ENCODE measurements around the gene PIAS3.

Gene PIAS3
- total RNA-seq, result 9.9 to 41.4 (median 22.6) reads per million in 9 experiments

- peak within 1 kb of the TSS; percentile 90 to 91 for H3K27ac Mint-ChIP-seq
- ATAC-seq (replicated peaks) (peak; percentile 85), DNase-seq (peak; percentile 66 to 77 (median 71))
- H3K27me3 Mint-ChIP-seq, result no peaks in the 10 kb centered on the region
- H3K9me3 Mint-ChIP-seq, result no peaks in the 10 kb centered on the region
- H3K4me3 Mint-ChIP-seq, result peak within 1 kb of the TSS; percentile 86 to 94
- H3K36me3 Mint-ChIP-seq (ENCODE audit: insufficient read depth), result peaks cover 18% of the 10 kb centered on the region
- H3K4me1 Mint-ChIP-seq (ENCODE audit: low read depth in 2 of 2), result peaks cover 22 to 23% of the 10 kb centered on the region in 2 donors
Measured at GRCh38 chr1:145858901-145859490, at the start of gene PIAS3. TSS of gene PIAS3 (minus strand) at chr1:145859081. CDS start at chr1:145858990, 91 bp downstream.

GRCh38 chr1:145908653-145909052, 49.8 kb upstream of the PIAS3 start:
- no peak overlapping the region for H3K27ac Mint-ChIP-seq
- H3K4me1 Mint-ChIP-seq (ENCODE audit: low read depth in 2 of 2), result peaks cover 5 to 10% of the 10 kb centered on the region in 2 donors
- no peaks in the 10 kb centered on the region for H3K27me3 Mint-ChIP-seq
- peaks cover 15% of the 10 kb centered on the region for H3K36me3 Mint-ChIP-seq (ENCODE audit: insufficient read depth)
- ATAC-seq (replicated peaks) (no peak), DNase-seq (no peak)
- no peaks in the 10 kb centered on the region for H3K9me3 Mint-ChIP-seq
- H3K4me3 Mint-ChIP-seq, result no peak overlapping the region

- H3K27me3 Mint-ChIP-seq, result no peaks in the 10 kb centered on the region
- peak overlapping the region in 1 of 2 donors; percentile 19 for H3K27ac Mint-ChIP-seq
- no peak for ATAC-seq (replicated peaks)
- peaks cover 7% of the 10 kb centered on the region for H3K36me3 Mint-ChIP-seq (ENCODE audit: insufficient read depth)
- H3K9me3 Mint-ChIP-seq, result no peaks in the 10 kb centered on the region
- H3K4me3 Mint-ChIP-seq, result no peak overlapping the region
- peaks cover 5 to 7% of the 10 kb centered on the region in 2 donors for H3K4me1 Mint-ChIP-seq (ENCODE audit: low read depth in 2 of 2)
- DNase-seq, result no peak
Measured at GRCh38 chr1:145906954-145907753, 48.3 kb upstream of the PIAS3 start.

- ATAC-seq (replicated peaks), result no peak
- H3K9me3 Mint-ChIP-seq, result no peaks in the 10 kb centered on the region
- peaks cover 2% of the 10 kb centered on the region for H3K36me3 Mint-ChIP-seq (ENCODE audit: insufficient read depth)
- no peak for DNase-seq
- H3K27ac Mint-ChIP-seq, result no peak overlapping the region
- no peaks in the 10 kb centered on the region for H3K4me1 Mint-ChIP-seq (ENCODE audit: low read depth in 2 of 2)
- H3K4me3 Mint-ChIP-seq, result no peak overlapping the region
- no peaks in the 10 kb centered on the region for H3K27me3 Mint-ChIP-seq
Measured at GRCh38 chr1:145901312-145902021, 42.6 kb upstream of the PIAS3 start.

- Mint-ChIP-seq H3K36me3 (ENCODE audit: insufficient read depth) (peaks cover 2% of the 10 kb centered on the region), H3K27ac (no peak overlapping the region), H3K4me3 (no peak overlapping the region), H3K9me3 (no peaks in the 10 kb centered on the region), H3K27me3 (no peaks in the 10 kb centered on the region), H3K4me1 (ENCODE audit: low read depth in 2 of 2) (no peaks in the 10 kb centered on the region)
- DNase-seq (no peak), ATAC-seq (replicated peaks) (no peak)
Measured at GRCh38 chr1:145898756-145899155, 39.9 kb upstream of the PIAS3 start.

GRCh38 chr1:145897969-145898368, 39.1 kb upstream of the PIAS3 start:
- H3K27ac Mint-ChIP-seq, result no peak overlapping the region
- no peaks in the 10 kb centered on the region for H3K27me3 Mint-ChIP-seq
- peaks cover 2% of the 10 kb centered on the region for H3K36me3 Mint-ChIP-seq (ENCODE audit: insufficient read depth)
- ATAC-seq (replicated peaks), result no peak
- no peaks in the 10 kb centered on the region for H3K4me1 Mint-ChIP-seq (ENCODE audit: low read depth in 2 of 2)
- H3K9me3 Mint-ChIP-seq, result no peaks in the 10 kb centered on the region
- H3K4me3 Mint-ChIP-seq, result no peak overlapping the region
- DNase-seq, result no peak

- Mint-ChIP-seq H3K4me1 (ENCODE audit: low read depth in 2 of 2) (no peaks in the 10 kb centered on the region), H3K27me3 (no peaks in the 10 kb centered on the region), H3K4me3 (no peak overlapping the region), H3K9me3 (no peaks in the 10 kb centered on the region), H3K36me3 (ENCODE audit: insufficient read depth) (peaks cover 2% of the 10 kb centered on the region), H3K27ac (no peak overlapping the region)
- ATAC-seq (replicated peaks) (no peak), DNase-seq (no peak)
Measured at GRCh38 chr1:145895471-145895870, 36.6 kb upstream of the PIAS3 start.

- ATAC-seq (replicated peaks) (no peak), DNase-seq (no peak)
- Mint-ChIP-seq H3K9me3 (no peaks in the 10 kb centered on the region), H3K36me3 (ENCODE audit: insufficient read depth) (peaks cover 2% of the 10 kb centered on the region), H3K4me1 (ENCODE audit: low read depth in 2 of 2) (no peaks in the 10 kb centered on the region), H3K27me3 (no peaks in the 10 kb centered on the region), H3K4me3 (no peak overlapping the region), H3K27ac (no peak overlapping the region)
Measured at GRCh38 chr1:145893306-145894055, 34.6 kb upstream of the PIAS3 start.

GRCh38 chr1:145892486-145893087, 33.7 kb upstream of the PIAS3 start:
- peaks cover 2% of the 10 kb centered on the region for H3K36me3 Mint-ChIP-seq (ENCODE audit: insufficient read depth)
- H3K4me3 Mint-ChIP-seq, result no peak overlapping the region
- no peaks in the 10 kb centered on the region for H3K27me3 Mint-ChIP-seq
- H3K9me3 Mint-ChIP-seq, result no peaks in the 10 kb centered on the region
- no peak for ATAC-seq (replicated peaks)
- no peak for DNase-seq
- H3K27ac Mint-ChIP-seq, result no peak overlapping the region
- H3K4me1 Mint-ChIP-seq (ENCODE audit: low read depth in 2 of 2), result no peaks in the 10 kb centered on the region

- ATAC-seq (replicated peaks), result peak; percentile 51
- no peaks in the 10 kb centered on the region for H3K36me3 Mint-ChIP-seq (ENCODE audit: insufficient read depth)
- H3K27ac Mint-ChIP-seq, result no peak overlapping the region
- no peaks in the 10 kb centered on the region for H3K4me1 Mint-ChIP-seq (ENCODE audit: low read depth in 2 of 2)
- H3K4me3 Mint-ChIP-seq, result no peak overlapping the region
- no peaks in the 10 kb centered on the region for H3K9me3 Mint-ChIP-seq
- no peaks in the 10 kb centered on the region for H3K27me3 Mint-ChIP-seq
- peak; percentile 33 to 54 (median 43) for DNase-seq
Measured at GRCh38 chr1:145891587-145892485, 33.0 kb upstream of the PIAS3 start.

GRCh38 chr1:145891143-145891542, 32.3 kb upstream of the PIAS3 start:
- Mint-ChIP-seq H3K27ac (no peak overlapping the region), H3K36me3 (ENCODE audit: insufficient read depth) (no peaks in the 10 kb centered on the region), H3K4me1 (ENCODE audit: low read depth in 2 of 2) (peaks cover 0 to under 1% of the 10 kb centered on the region in 2 donors), H3K9me3 (no peaks in the 10 kb centered on the region), H3K4me3 (no peak overlapping the region), H3K27me3 (no peaks in the 10 kb centered on the region)
- DNase-seq (no peak), ATAC-seq (replicated peaks) (no peak)

GRCh38 chr1:145889722-145890121, 30.8 kb upstream of the PIAS3 start:
- ATAC-seq (replicated peaks) (no peak), DNase-seq (no peak)
- Mint-ChIP-seq H3K9me3 (no peaks in the 10 kb centered on the region), H3K27me3 (peaks cover 8 to 10% of the 10 kb centered on the region in 2 donors), H3K36me3 (ENCODE audit: insufficient read depth) (no peaks in the 10 kb centered on the region), H3K27ac (no peak overlapping the region), H3K4me1 (ENCODE audit: low read depth in 2 of 2) (peaks cover 9 to 15% of the 10 kb centered on the region in 2 donors), H3K4me3 (no peak overlapping the region)
